SH-SY5Y (cell line): Measurements from ENCODE around the gene ZNF326.
A peak's percentile ranks its signal among the peaks of the same experiment; 100 is the strongest.

Experiments
- GATA2 ChIP-seq: IDR thresholded peaks from 2 replicates; pipeline ENCODE4 v1.6.1; 2011; ENCODE audit warnings: mild to moderate bottlenecking, low read depth, low read length
- GATA3 ChIP-seq: IDR thresholded peaks from 2 replicates; pipeline ENCODE4 v1.6.1; 2011; ENCODE audit warnings: low read depth, mild to moderate bottlenecking, low read length, moderate library complexity

ZNF326 gene

GRCh38 chr1:89994805-89995597 is at the start of gene ZNF326:
TSS of gene ZNF326 (plus strand) at chr1:89995110. CDS start at chr1:89995258, 148 bp downstream.
- no peak for TF ChIP-seq GATA3
- peak; percentile 8; the same call in 1 of the 2 replicates for TF ChIP-seq GATA2

GRCh38 chr1:89945852-89946476 is 48.9 kb upstream of the ZNF326 start:
- TF ChIP-seq GATA3 (no peak), GATA2 (no peak)

GRCh38 chr1:89946532-89946931 is 48.4 kb upstream of the ZNF326 start:
- no peak for TF ChIP-seq GATA2

- TF ChIP-seq GATA3 = no peak
- TF ChIP-seq GATA2 = no peak
Measured at GRCh38 chr1:89948722-89949345, 46.1 kb upstream of the ZNF326 start.

- no peak for TF ChIP-seq GATA3
- TF ChIP-seq GATA2 = no peak
Measured at GRCh38 chr1:89949991-89950624, 44.8 kb upstream of the ZNF326 start.

GRCh38 chr1:89950703-89951102 is 44.2 kb upstream of the ZNF326 start:
- TF ChIP-seq GATA3 = no peak
- TF ChIP-seq GATA2 = no peak

- TF ChIP-seq GATA3 = no peak
- no peak for TF ChIP-seq GATA2
Measured at GRCh38 chr1:89951766-89952604, 42.9 kb upstream of the ZNF326 start.

- TF ChIP-seq GATA2 = no peak
- TF ChIP-seq GATA3 = no peak
Measured at GRCh38 chr1:89952605-89953130, 42.2 kb upstream of the ZNF326 start.

- no peak for TF ChIP-seq GATA3
- no peak for TF ChIP-seq GATA2
Measured at GRCh38 chr1:89953131-89953626, 41.7 kb upstream of the ZNF326 start.

GRCh38 chr1:89953929-89954328 is 41.0 kb upstream of the ZNF326 start:
- no peak for TF ChIP-seq GATA3
- TF ChIP-seq GATA2 = no peak

GRCh38 chr1:89954401-89954800 is 40.5 kb upstream of the ZNF326 start:
- no peak for TF ChIP-seq GATA3
- TF ChIP-seq GATA2 = no peak

GRCh38 chr1:89955311-89956205 is 39.4 kb upstream of the ZNF326 start:
- TF ChIP-seq GATA3 (no peak), GATA2 (no peak)

GRCh38 chr1:89957107-89957506 is 37.8 kb upstream of the ZNF326 start:
- TF ChIP-seq GATA2 (no peak), GATA3 (no peak)
